ENCODE measurements around the gene FAM53B.

Gene FAM53B

DNA sequence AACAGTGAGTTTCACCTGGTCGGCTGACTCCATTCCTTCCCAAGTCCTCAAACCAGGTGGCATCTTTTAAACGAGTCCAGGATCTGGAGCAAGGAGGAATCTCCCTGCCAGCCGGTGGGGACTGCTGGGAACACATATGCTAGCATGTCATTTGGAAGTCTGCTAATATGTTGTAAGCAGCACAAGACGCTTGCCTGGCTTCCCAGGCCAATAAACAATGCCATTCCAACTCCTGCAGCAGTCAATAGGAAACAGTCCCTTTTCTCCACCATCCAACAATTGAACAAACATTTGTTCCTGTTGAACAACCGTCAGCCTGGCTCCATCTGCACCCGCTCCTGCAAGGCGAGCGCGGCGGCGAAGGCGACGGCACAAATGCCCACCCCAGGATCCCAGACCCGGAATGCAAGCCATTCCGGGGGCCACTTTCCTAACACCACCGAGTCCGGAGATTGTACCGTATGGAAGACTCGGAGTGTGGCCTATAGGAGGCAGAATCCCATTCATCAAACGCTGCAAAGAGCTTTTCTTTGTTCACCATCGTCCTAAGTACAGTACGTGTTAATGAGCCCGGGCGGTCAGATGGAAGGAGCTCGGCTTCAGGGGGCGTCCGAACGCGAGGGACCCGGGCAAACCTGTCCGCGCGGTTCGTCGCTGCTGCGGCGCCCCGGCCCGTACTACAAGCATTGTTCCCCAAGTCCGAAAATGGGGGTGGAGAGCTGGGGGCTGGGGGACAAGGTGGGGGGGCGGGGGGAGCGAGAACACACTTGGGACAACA, 1.6 kb downstream of the FAM53B start:
- DNase-seq (ENCODE audit: low spot score) = peak; percentile 78

DNA sequence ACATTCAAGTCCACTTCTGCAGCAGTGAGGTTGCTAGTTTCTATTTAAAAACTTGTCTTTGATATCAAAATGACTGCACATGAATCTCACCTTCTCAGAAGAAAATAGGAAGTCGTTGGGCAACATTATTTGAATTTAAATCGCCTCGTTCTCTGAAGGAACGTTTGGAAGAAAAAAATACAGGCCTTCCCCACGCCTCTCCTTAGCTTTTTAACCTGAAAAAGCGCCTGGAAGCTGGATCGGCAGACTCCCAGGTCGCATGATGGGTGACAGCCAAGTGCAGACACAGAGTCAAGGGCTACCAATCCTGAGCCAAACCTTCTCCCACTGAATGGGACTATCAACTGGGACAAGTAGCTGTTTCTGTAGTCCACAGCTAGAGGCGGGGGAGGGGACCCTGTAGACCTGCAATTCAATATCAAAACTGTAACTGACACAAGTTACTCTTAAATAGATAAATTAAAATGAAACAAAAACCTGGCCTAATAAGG, 2.2 kb downstream of the FAM53B start:
- DNase-seq (ENCODE audit: low spot score) = peak; percentile 74

DNA sequence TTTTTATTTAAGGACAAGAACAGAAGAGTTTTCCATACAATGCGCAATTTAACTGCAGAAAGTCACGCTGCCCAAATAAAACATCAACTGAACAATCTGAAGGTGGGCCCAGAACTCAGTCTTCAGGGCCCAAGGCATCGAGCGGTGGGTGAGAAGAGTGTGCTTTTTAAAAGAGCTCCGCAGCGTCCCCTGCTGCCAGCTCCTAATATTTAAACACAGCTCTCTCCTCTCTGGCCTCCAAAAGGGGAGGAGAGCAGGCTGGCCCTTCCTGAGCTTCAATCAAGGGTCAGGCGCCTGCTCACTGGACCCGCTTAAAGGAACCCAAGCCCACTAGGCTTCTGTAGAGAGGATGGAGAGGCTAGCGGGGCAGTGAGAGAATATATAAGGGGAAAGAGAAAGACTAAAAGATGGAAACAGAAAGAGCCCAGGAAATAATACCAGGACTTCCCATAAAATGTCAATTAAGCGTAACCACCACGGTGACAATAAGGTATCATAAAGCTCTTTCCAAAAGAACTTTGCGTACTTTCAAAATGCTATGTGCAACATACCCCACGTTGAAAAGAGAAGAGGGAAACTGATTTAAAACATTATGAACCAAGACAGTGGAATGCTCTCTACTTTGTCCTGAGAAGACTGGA, 2.8 kb downstream of the FAM53B start:
- DNase-seq (ENCODE audit: low spot score) = peak; percentile 96

DNA sequence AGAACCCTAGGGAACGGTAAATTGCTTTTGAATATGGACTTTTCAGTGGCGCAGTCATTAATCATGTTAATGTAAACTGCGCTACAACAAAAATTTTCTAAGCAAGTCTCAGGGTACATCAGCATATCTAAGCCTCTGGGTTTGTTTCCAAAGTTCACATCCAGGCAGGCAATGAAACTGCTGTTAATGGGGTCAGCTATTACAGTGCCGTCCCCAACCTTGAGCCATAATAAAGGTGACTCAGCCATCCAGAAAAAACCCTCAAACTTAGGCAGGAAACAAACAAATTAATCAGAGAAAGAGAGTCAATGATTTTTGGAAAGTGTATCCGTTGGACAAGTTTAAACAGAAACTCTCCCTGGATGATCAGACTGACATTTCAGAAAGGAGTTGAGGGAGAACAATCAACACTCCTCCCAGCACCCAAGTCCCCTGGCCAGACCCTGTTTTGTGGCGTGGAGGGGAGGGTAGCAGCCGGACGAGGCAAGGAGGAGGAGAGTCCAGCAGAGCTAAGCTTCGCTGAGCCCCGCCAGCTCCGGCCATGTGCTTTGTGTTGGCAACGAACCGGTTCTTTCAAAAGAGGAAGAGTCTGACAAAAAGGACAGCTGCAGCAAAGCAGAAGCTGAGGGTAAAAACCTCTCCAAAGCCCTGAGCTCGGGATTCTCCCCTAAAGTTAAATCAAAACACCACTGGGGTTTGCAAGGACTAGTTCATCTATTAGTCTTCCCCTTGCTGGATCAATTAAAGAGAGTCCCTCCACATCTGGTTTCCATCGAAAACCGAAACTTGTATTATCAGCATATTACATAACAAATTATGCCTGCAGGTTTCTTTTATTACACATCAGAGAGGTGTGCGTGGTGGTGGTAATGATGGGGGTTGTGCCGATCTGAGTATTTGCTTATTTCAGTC, 3.6 kb downstream of the FAM53B start:
- peak; percentile 88 for DNase-seq (ENCODE audit: low spot score)

DNA sequence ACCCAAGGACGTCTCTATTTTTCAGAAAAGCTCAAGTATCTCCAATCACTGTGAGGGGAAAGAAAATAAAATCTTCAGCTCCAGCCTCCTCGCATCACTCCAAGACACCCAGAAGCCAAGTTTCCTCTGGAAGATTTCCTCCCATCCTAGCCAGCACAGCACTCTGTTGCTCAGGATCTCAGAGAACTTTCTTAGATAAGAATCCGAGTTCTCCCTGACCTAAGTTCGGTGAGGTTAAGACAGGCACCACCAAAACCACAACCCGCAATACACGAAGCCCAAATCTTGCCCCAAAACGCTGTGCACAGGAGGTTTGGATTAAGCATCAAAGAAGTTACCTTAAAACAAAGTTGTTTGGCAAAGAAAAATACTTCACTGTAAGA, 4.2 kb downstream of the FAM53B start:
- DNase-seq (ENCODE audit: low spot score) = no peak

DNA sequence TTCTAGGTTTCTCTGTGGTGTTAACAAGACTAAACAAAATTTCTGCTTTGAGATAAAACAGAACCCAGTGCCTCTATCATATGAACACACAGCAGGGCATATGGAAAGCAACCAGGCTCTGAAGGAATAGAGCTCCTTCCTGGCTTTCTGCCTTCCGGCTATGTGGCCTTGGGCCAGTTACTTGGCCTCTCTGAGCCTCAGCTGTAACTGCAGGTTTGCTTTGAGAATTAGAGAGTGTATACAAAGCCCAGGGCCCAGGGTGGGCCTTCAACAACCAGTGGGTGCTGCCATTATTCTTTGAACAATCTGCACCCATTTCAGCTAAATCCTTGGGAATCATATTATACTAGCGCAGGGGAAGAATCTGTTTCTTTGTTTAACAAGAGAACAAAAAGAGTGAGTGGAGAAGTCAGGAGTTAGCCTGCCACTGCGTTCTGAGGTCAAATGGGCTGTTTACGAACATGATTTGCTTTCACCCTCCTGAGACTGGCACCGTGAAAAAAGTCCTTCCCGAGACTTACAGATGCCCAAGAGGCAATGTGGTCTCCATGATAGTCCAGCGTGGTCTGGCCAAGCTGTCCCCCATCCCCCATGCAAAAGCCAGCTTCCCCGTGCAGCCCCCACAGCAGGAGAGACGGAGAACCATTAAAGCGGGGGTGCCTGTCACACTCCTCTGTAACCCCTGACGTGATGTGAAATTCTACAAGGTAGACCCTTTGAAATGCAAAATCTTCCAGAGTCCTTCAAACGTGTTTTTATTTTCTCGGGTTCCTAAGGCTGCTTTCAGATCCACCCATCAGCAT, 4.9 kb downstream of the FAM53B start:
- DNase-seq (ENCODE audit: low spot score) = peak; percentile 76

DNA sequence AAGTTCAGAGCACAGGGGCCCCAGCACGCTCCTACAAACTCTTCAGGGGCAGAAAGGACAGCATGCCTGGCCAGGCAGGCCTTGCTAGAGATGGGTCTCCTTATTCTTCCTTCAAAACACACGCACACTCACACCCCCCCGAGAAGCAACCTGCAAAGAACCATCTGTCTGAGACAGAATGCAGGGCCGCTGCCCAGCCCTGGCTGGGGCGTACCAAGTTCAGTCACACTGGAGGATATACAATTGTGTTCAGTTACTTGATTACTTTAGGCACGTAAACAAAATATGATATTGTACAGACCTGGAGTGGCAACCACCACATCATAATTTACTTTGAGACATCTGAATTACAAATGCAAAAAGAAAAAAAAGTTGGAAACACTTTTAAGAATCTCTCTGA, 5.7 kb downstream of the FAM53B start:
- DNase-seq (ENCODE audit: low spot score) = peak; percentile 32

DNA sequence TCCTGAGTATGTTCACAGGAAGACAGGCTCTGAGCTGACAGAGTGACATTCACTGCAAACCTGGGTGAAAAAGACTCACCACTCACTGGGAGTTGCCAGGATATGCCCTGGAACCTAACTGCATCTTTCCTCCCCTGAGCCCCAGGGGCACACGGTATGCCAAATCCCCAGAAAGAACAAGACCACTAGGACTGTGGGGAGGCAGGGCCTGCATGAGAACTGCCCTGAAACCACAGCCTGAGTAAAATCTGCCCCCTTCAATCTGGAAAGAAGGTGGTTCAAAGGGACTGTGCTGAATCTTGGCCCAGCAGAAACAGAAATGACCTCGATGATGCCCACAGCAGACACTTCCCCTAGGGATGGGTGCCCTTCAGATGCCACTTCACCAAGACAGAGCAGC, 6.5 kb downstream of the FAM53B start:
- DNase-seq (ENCODE audit: low spot score) = peak; percentile 14

DNA sequence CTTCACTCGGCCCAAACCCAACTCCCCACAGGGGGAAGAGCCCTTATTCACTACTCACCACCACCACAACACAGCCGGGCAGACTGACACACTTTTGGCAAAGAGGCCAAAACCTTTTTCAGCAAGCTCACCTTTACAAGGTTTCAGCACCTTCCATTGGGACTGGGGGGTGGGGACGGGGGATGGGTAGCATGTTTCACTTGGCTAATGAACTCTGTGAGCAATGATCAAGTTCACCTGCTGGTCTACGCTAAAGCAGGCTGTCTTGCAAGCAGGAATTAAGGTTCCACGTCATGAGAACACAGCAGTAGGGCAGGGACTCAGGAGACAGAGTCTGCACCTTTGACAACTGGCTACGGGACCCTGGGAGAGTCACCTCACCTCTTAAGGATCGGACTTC, 7.0 kb downstream of the FAM53B start:
- DNase-seq (ENCODE audit: low spot score) = no peak

DNA sequence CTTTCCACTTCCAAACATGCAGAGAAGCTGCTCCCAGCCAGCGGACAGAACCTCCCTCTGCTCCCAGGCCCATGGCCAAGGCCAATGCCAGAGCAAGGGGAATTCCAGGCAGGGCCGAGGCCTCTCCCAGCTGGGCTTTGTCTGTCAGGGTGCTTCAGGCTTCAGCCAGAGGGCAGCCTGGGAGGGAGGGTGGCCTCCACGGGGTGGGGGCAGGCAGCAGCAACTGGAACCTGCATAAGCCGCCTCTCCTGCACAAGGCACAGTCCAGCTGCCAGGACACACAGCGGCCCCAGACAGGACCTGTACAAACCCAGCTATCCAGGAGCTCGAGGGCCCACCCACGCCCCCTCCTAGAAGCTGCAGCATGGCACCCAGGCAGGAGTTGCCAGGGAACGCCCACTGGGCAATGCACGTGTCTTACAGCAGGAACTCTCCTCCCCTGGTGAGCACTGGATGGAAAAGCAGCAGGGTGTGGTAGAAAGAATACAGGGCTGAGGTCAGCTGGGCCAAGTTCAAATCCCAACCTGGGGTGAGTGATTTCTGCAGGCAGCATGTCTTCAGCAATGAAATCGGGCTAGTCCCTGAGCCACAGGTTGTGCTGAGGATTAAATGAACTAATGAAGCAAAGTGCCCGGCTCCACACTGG, 7.6 kb downstream of the FAM53B start:
- DNase-seq (ENCODE audit: low spot score) = peak; percentile 89

DNA sequence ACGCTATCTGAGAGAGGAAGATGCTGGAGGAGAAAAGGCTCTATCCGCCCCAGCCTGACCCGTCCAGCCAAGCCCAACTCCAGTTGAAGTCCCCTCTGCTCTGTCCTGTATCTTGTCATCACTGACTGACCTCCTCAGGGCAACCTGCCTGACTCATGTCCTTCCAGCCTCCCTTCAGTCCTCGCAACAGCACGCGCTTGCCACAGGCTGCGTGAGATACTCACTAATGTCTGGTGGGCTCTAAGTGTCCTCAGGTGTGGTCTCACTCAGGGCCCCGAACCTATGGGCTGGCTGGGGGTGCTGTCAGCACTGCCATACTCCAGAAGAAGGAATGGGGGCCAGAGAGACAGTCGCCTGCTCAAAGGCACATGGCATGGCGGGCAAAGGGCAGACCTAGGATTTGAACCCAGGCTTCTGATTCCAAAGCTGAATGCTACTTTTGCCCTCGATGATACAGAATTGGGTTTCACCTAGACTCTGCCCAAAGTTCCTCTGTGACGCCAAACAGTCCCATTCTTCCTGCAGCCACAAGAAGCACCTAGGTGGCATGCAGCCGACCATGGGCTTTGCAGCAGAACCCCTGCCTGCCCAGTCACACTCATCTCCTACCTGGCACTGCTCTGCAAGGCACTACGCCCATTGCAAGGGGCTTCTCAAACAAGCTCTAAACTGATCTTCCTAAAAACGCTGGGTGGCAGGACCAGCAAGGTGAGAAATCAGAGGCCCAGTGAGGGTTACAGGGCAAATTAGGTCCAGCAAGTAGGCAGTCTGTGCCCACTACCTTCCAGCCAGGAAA, 8.5 kb downstream of the FAM53B start:
- no peak for DNase-seq (ENCODE audit: low spot score)

DNA sequence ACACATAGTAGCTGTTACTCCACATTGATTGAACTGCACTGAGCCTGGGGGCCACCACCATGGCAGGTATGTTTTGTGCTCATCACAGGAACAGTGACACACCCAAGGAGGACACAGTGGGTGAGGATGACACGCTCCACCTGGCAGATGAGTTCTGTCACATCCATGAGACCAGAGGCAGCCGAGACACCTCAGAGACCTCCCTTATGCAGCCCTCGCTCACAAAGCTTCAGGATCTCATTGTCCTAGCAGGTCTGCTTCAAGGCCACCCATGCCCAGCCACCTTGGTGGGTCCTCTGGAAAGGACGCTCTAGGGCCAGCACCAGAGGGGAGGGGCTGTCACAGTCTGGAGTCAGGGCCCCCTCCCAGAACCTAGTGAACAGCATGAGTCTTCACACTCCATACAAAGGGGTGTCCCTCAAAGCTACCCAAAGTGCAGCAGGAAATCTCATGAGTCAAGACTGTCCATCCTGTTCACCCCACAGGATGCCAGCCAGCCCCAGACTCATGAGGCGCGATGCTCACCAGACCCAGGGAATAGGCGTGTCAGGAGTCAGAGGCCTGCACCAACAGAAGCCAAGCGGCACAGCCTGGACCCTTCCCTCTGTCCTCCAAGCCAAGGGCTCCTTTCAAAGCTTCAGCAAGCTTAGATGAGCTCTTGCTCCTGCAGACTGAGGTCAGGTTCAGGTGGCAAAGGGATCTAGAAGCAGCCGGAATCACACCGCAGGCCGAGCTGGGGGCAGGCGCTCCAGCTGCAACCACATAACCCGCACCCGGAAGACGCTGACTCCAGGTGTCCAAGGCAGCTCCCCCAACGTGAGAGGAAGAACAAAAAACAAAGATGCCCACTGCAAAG, 9.6 kb downstream of the FAM53B start:
- DNase-seq (ENCODE audit: low spot score) = no peak

DNA sequence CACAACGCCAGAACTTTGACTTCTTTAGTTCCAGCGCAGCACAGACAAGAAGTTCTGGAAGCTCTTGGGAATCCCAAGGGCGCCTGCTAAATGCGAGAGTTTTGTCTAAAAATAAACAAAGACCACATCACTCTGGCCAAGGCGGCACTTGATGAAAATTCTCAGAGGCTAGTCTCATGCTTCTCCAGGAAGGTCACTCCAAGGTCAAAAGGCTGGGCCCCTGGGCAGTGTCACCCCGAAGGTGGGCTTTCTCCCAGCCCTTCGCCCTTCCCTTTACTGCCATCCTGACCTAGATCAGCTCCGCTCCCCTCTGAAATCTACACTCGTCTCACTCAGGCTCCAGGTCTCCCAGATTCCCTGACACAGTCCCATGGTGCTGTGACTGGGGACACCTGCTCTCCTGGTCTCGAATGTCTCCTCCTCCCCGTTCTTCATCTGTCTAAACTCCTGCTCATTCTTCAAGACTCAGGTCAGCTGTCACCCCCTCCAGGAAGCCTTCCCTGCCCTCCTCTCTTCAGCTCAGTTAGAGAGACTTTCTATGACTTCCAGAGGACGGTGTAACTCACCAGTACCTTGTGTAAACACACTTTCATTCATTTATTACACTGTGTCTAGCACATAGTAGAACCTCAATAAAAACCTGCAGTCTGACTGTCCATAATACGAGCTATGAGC, 10.5 kb downstream of the FAM53B start:
- DNase-seq (ENCODE audit: low spot score) = peak; percentile 14

DNA sequence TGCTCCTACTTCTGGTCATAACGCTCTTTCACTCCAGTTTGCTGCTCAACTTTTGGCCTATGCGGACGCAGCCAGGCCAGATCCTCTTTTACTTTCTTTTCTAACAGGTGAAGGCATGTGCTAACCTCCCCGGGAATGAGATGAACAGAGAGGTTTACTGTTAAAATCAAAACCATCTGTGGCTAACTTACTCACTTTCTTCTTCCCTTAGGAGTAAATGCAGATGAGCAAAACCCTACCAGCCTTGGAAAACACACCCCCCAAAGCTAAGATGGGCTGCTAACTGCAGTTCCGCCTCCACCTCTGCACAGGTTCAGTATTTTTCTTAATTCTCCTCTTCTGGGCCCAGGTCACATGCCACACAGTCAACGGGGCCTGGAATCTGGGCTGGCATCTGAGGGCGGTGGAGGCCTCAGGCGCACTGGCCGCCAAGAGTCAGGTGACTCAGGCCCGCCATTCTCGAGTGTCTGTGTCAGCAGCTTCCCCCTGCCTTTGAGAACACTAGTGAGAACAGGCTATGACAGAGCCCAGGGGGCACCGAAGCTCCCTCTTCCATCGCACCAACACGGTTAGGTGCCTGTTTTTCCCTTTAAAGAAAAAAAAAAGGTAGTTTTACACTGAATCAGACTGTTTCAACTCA, 11.1 kb downstream of the FAM53B start:
- peak; percentile 46 for DNase-seq (ENCODE audit: low spot score)

DNA sequence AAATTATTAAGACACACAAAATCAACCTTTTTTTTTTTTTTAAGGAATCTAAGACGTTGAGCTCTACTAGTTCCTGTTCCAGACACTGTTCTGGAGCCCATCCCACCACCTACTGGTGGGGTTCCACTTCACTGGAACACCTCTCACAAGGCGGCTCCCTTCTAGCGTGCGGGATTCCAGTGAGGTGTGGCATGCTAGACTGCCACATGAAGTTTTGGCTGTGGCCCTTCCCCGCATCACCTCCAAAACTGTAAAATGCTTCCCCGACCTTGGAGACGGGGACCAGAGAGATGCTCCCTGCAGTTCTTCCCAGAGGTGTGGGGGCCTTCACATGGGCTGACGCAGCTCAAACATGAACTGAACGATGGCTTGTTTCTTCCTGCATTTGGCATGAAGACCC, 12.6 kb downstream of the FAM53B start:
- DNase-seq (ENCODE audit: low spot score) = no peak

DNA sequence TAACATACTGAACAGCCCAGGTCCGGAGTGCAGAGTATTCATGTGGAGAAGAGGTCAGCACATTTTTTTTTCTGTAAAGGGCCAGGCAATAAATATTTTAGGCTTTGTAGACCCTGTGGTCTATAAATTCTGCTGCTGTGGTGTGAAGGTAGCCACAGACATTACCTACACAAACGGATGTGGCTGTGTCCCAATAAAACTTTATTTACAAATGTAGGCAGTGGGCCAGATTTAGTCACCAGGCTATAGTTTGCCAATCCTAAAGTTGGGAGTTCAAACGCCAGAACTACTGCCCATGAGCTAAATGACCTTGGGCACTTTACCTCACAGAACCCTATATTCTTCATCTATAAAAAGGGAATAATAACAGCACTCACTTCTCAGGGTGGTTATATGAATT, 13.4 kb downstream of the FAM53B start:
- no peak for DNase-seq (ENCODE audit: low spot score)

DNA sequence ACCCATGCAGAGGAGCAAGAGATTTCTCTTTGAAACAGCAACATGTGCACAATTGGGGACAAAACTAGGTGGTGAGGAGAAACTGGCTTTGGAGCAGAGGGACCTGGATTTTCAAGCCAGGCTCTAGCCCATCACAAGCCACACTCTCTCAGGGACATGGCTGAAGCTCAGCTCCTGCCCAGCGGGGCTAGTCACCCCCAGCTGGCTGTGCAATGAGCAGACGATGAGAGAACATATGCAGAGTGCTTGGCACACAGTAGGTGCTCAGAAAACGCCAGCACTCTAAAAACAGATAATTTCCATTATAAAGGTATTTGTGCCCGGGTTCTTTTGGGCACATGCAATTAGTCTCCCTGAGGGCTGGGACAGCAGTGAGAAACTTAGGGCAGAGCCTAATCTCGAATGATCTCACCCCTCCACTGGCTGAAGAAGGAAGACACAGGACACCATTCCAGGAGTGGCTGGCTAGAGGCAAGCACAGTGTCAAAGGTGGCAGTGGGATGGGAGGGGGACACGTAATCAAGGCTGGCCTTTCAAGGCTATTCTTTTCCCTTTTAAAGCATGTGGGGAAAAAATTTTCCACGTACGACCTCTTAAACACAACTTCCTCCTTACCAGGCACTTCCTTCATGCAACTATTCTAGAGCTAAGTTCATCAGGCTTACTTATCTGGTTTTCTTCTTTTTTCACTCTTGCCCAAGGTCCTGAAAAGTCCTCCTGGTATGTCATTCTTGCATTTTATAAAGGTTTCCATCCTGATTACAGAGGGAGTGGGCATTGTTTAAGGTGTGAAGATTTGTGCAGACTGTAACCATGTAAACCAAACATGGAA, 15.1 kb downstream of the FAM53B start:
- DNase-seq (ENCODE audit: low spot score) = peak; percentile 66
